NCI-H1694 (cell line): ENCODE results near the gene CAMKMT.

Source experiments
- DNase-seq: peaks from one replicate; lab custom pipeline; 2025; lab: John Stamatoyannopoulos, UW

CAMKMT gene

DNA sequence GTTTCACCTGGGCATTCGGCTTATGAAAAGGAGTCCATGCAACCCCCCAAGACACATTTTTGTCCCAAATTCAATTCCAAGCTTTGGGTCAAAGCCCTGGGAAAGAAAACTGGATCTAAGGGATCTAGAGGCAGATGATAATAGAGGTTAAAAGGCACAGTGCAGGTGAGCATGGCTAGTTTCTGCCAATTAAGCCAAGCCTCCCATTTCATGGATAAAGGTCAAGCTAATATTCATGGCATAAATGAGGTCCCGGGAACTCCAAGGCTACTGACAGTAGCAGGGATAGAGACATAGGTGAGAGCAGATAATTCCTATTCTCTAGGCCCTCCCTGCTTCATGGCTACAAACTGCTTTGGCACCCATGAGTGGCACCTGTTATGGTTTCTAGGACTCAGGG, 83.1 kb downstream of the CAMKMT start:
- no peak for DNase-seq

DNA sequence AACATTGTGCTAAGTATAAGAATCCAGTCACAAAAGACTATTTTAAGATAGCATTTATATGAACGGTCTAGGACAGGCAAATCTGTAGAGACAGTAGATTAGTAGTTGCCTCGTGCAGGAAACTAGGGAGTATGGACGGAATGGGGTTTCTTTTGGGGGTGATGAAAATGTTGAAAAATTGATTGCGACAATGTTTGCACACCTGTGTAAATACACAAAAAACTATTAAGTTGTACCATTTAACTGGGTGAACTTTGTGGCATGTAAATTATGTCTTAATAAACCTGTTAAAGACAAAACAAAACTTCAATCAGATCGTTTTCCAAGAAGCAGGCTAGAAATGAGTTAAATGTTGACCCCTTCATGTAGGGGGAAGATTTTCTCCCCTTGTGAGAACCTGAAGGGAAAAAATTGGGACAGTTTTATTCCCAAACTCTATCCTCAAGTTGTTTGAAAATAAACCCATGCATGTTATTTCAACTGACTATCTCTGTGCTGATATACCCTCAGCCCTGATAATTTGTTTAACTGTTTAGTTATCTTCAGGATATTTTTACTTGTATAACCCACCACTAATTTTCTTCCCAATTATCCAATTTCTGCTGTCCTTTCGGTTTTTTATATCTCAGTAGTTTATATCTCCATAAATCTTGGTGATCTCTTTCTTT, 87.2 kb downstream of the CAMKMT start:
- no peak for DNase-seq

DNA sequence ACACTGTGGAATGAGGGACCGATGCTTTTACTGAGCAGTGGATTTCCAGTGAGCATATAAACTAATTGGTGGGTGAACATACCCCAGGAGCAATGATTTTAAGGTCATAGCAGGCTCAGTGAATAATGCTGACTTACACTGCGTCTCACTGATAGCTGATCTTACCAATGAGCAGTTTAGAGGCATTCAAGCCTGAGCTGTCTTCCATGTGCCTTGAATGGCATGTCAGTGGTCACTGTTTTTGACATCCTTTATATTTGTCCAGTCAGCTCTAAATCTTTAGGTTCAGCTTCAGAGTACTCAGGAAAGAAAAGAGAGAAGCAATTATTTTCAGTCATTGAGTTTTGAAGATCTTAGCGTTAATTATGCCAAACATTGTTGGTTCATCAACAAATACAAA, 88.3 kb downstream of the CAMKMT start:
- no peak for DNase-seq

DNA sequence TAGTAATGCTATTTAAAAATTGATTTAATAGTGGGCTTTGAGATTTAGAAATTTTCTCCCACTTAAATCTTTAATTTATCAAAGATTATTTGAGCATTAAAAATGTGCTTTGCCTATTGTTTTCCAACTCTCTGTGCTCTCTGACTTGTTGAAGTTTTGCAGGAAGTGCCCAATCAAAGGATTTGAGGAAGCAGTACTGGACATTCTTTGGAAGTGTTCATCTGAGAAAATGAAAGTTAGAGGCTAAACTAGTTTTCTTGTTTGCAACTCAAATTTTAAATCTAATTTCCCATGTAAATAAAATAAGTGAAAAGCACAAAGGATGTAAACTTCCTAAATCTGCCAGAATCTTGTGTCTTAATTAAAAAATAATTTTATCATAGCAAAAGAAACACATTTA, 89.1 kb downstream of the CAMKMT start:
- DNase-seq: no peak

DNA sequence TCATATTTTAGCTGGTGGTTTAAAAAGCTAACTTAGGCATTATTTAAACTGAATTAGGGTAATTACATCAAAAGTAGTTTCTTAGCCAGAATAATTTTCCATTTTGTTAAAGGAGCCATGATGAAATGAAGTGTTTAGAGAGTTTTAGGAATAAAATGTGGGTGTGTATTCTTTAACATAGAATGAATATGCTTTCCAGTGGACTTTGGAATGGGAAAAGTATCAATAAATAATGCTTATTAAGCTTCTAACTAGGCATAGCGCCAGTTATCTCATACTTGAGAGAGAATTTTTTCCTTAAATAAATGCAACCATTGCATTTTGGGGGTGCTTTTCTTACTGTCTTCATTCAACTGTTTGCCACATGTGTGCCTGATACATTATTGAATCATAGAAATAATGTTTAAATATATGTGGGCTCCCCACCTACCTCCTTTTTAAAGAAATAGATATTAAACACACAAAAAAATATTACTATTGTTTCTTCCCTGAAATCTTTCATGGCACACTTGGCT, 90.4 kb downstream of the CAMKMT start:
- DNase-seq: no peak

DNA sequence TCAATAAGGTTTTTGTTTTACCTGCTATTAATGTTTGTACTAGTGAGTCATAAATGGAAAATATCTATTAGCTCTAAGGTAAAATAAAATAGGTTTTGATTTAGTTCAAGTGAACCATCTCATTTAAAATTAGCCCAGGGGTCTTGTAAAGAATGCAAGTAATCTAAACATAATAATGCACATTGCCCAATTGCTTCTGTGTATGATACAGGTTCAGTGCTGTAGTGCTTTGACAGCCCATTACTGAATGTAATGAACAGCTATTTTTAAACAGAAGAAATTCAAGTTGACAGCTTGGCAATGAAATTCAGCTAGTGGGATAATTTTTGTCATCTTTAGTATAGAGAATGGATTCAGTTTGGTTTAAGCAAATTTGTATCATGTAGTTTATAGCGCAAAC, 91.5 kb downstream of the CAMKMT start:
- no peak for DNase-seq

DNA sequence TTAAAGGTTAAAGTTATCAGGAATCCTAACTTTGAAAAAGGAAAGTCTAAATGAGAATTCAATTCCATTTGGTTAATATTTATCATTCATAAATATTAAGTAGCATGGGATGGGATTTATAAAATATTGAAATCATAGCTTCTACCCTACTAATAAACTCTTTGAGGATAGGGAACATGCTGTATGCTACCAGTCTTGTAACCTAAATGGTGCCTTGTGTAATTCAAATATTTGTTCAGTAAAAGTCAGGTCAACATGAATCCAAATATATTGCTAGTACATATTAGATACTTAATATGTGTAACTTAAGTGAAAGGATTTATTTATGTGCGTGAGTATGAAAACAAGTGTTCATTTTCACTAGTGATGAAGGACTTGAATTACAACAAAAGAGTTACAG, 94.1 kb downstream of the CAMKMT start:
- DNase-seq: no peak

DNA sequence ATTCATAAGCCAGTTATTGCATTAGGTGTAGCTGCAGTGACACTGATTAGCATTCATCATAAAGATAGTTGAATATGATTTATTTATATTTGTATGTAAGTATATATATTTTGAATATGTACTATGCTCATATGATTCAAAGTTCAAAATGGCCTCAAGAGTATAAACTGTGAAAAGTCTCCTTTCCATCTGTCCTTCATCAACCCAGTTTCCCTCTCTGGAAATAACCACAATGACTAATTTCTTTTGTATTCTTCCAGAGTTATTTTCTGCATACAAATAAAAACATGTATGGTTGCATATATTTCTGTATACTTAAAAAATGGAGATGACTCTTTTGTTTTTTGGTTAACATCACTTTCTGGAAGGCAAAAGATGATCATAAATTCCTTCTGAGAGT, 95.2 kb downstream of the CAMKMT start:
- no peak for DNase-seq

DNA sequence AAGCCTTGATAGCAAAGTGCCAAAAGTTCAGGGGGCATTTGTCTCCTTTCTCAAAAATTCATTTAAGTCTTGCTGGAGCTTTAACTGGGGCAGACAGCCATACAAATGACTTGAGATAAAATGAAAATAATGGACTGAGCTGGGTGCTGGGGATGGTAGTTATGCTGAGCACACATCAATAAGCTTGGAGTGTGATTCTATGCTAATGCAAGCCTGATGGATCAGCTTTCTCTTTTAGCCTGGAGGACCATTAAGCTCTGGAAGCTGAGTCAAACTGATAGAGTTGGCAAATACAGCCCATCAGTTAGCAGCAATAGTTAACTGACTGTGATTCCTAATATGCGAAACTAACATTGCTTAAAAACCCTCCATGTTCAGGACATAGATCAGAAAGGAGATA, 98.0 kb downstream of the CAMKMT start:
- no peak for DNase-seq

DNA sequence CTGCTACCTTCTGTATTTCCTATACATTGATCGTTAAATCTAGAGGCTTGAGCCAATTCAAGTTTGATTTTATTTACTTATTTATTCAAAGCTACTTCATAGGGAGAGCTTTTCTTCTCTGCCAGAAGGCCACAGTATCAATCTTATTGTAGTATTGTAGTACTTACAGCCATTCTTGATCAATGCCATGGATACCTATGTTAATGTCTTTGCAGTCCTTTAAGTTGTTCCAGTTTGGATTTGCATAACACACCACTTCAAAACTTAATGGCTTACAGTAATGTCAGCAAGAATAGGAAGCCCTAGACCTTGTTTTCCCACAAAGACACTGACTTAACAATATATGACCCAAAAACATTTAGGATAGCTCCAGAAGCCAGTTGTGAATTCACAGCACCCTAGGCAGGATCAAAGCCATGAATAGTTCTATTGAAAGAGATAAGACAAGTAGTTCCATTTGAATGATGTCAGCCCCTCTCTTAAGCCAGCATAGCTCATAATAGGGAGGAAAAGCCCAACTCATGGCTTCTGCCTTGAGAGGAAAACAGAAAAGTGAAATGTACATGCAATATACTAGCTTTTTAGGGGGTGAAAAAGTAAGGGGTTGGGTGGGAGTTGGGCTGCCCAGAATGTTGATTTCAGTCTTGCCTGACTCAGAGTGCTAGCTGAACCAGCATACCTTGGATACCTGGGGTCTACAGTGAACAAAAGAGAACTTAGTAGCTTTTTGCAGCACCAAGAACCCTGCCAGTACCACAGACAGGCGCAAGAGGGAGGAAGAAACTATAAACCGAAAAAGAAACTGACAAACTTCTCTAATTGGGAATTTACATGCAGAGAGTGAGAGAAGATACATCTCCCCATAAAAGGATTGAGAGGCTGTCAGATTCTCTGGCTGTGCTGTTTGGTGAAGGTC, 101.4 kb downstream of the CAMKMT start:
- DNase-seq: no peak

DNA sequence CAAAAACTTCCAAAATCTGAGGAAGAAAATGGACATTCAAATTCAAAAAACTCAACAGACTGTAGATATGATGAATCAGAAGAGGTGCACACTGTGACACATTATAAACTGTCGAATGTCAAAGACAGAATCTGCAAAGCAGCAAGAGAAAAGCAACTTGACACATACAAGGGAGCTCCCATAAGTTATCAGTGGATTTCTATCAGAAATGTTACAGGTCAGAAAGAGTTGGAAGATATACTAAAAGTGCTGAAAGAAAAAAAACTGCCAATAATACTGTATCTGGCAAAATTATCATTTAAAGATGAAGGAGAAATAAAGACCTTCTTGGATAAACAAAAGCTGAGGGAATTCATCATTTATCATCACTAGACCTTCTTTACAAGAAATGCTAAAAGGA, 102.7 kb downstream of the CAMKMT start:
- no peak for DNase-seq

DNA sequence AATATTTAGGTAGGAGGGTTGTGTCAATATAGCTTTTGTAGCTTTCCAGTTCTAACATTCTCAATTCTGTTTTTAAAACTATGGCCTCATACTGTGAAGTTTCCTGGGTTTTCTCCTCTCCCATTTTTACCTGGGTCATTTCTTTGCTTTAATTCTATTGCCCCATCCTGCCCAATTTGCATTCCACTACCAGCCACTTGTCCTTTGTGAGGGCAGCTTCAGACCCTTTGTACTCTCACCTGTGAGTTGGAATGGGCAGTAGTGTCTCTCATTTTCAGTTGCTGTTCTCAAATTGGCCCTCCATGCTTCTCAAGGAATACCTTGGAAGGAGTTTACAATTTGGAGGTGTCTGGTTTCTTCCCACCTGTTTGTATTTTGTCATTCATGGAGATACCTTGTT, 108.4 kb downstream of the CAMKMT start:
- DNase-seq: no peak

DNA sequence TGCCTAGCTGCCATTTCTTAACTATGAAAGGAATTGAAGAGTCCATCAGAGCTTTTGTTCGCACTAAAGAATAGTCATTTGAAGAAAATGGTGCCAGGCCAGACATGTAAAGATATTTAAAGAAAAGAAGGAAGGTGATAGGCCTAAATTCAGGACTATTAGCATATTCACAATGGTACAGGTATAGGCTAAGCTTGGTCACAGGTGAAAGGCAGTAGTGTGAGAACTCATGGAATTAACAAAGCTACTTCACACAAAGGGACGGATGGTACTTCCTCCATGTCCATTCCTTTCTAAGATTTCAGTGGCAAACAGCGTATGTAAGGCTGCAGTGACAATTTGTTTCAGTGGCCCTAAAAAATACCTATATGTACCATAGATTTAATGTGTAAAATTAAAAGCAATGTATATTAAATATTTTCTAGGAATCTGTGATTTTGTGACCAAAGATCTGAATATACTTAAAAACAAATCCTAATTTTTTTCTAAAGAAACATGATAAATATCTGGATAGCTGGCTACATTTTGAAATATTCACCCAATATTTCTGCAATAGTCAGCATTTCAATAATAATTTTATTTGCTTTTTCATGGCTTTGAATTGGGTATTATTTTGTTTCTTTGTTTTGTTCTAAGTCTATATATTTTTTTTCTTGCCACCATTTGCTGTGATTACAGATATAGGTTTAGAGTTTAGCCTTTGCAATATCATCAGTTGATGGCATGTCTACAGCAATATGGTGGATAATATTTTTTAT, 116.1 kb downstream of the CAMKMT start:
- no peak for DNase-seq

DNA sequence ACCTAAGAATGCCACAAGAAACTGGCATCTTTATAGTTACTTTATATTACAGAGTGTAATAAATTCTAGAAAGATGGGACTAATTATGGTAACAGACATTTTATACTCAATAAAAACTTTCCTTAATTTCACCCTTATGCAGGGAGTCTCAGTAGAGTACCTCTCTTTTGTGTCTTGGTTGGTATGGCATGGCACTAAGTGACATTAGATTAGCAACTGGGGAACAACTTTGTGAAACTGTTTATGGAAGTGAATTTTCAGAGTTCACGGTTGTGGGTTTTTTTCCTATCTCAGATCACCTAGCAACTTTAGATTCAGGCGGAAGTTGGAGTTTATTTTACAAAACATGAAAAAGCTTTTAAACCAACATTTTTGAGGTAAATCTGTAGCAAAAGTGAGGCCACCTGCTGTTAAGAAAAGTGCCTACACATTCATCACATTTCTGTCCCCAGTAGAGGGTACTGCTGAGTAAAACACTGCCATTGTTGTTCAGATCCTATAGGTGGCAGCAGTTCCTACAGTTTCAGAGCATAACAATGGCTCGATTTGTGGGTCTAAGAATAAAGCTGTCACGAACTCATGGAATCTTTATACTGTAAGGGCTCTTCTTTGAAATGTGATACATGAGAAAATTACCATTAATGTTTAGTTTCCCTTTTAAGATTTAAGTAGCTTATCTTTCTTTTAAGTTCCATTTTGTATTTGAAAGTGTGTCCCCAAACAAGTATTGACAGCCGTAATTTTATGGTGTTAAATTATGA, 117.6 kb downstream of the CAMKMT start:
- DNase-seq: peak; percentile 90

DNA sequence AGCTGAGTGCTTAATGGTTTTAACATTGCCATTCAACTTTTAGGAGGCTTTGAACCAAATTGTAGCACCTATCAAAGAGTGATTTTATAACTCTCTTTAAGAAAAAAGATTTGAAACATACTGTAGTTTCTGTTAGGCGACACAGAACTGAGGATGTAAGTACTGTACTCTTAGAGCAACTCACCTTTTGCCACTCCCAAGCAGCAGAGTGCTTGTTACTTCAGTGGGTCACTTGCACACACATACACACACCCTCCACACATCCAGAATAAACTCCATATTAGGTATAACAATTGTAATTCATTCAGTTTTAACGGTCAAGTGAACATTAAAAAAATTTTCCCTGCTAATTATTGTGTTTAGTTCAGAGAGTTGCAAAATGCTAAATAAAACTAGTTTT, 118.3 kb downstream of the CAMKMT start:
- DNase-seq: no peak

DNA sequence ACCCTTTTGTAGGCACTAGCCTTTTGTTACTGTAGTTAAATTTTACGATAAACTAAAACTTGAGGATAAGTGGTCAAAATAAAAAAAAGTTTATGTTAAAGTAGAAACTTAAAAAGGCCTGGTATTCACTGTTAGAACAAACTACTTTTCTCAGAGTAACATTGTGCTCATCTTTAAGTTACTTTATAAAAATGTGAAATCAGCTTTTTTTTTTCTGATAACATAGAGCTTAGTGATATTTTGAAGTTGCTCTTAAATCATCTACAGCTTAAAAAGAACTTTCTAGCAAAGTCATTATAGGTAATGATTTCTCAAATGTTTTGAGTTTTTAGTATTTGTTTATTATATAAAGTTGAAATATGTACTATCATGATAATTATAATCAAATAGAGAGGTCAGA, 125.3 kb downstream of the CAMKMT start:
- no peak for DNase-seq

DNA sequence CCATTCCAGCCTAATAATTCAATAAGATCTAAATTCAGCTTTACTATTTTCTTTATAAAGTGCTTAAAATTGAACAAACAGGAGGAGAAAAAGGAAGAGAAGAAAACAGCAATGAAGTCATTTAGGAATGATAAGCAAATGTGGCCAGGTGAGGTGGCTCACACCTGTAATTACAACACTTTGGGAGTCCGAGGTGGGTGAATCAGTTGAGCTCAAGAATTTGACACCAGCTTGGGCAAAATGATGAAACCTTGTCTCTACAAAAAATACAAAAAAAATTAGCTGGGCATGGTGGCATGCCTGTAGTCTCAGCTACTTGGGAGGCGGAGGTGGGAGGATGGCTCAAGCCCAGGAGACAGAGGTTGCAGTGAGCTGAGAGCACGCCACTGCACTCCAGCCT, 129.0 kb downstream of the CAMKMT start:
- DNase-seq: no peak

DNA sequence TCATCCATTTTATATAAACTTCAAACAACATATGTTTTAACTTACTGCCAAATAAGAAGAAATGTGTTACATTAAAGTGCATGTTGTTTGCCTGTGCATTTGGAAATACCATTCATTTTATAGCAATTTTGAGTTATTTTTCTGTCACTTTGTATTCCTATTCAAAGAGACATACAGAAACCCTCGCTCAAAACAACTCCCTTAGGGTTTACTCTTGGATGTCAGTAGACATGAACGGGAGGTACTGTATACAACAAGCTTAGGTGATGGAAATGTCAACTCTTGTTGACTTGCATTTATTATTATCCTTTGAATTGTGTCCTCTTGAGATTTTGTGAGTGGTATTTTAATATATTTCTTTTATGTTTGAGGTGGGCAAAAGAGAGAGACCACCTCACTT, 132.3 kb downstream of the CAMKMT start:
- DNase-seq: no peak

DNA sequence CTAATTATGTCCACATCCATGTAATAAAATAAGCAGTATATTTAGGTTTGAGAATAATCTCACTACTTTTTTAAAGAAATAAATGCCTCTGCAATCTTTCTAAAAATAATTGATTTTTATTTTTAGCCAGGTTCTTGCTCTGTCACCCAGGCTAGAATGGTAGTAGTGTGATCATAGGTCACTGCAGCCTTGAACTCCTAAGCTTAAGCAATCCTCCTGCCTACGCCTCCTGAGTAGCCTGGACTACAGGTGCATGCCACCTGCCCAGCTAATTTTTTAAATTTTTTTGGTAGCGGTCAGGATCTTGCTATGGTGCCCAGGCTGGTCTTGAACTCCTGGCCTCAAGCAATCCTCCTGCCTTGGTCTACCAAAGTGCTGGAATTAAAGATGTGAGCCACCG, 133.3 kb downstream of the CAMKMT start:
- no peak for DNase-seq

DNA sequence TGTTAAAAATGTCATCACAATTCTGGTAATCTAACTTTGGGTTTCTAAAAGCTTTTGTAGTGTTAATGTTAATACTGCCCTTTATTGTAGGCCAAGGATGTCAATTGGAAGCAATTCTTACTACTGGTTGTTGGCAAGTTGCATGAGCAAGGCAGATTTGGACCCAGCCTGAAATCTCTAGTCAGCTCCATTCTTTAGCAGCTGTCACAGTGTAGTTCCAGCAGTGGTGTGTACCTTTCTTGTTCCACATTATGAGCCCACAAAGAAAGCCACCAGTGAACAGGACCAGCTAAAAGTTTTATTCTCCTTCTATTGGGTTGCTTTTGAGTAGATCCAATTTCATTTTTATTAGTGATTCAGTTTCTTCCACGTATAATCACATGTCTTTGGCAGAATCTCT, 133.8 kb downstream of the CAMKMT start:
- DNase-seq: no peak

DNA sequence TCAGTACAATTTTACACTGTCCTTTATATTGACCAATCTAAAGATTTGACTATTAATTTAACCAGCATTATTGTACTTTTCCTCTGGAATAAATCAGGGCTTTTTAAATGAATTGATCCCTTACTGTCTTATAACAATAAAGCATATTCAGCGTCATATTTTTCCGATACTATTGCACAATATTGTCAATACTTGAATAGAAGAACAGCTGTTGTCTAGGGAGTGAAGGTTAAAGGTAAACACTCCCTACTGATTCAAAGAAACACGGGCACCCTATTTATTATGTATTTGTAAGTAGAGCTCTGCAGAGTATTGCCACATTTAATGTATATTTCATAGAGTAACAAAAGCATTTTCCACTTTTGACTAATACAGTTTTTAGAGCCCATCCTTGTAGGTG, 134.4 kb downstream of the CAMKMT start:
- no peak for DNase-seq

DNA sequence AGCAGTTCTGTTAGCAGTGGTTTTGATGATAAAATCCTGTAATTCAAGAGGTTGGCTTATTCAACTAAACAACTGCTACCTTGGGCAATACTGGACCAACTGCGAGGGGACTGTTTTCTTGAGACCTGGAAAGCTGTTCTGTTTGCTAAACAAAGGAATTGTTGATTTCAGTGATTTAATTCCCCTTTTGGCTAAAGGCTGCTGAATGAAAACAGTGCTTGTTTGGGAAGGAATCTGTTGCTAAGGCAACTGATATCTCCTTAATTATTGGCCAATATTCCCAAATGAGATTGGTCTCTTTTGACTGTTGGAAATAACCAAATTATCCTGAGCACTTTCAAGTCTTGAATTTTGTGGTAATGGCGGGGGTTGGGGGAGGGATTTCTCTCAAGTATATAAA, 136.8 kb downstream of the CAMKMT start:
- DNase-seq: no peak
